Measurements from ENCODE around the gene ZNF345.

The ZNF345 gene

GRCh38 chr19:36916991-36917390 lies 66.3 kb downstream of the ZNF345 start:
- DNase-seq (ENCODE audit: low read depth in 2 of 2): no peak

- DNase-seq (ENCODE audit: low read depth in 2 of 2): no peak
Measured at GRCh38 chr19:36918090-36918489, 67.4 kb downstream of the ZNF345 start.

Data from stimulated activated CD4-positive, alpha-beta T cell treated with anti-CD3 and anti-CD28 coated beads, Interleukin-4, amount 100 ng/mL, for 48 hours (primary cell).